B cell (primary cell): ENCODE data around the gene LTB4R. TPM values are rescaled to one million over a fixed set of nuclear protein-coding genes. Genes with fewer than 3 reads are reported as not detected.

Experiments used
- ATAC-seq: fragments of 200-7000 bp; cut with Tn5 transposase; one replicate; pipeline ENCODE4 v1.10.0; 2021; ENCODE audit warnings: low read depth, mild to moderate bottlenecking, moderate number of reproducible peaks, moderate library complexity
- CTCF ChIA-PET: fragments of 350-600 bp; sonication (Branson Sonifier 250); formaldehyde crosslinking; loops from one replicate; lab custom pipeline; 2021; ENCODE audit warnings: antibody characterized with exemption, inconsistent platforms; lab: Charles Lee
- POLR2A ChIA-PET: fragments of 350-600 bp; sonication (Branson Sonifier 250); formaldehyde crosslinking; loops from one replicate; lab custom pipeline; 2021; ENCODE audit warnings: antibody characterized with exemption; lab: Charles Lee
- DNase-seq: peaks from one replicate; pipeline ENCODE4 v3.0.0; 2013
- H2AFZ ChIP-seq: 2 replicates; pipeline ENCODE4 v1.6.1; 2012; ENCODE audit warnings: mild to moderate bottlenecking, low read depth, low read length; ENCODE audit not compliant: insufficient read depth, poor library complexity, severe bottlenecking
- H3K27ac ChIP-seq, 2 donors: 1 replicate in 1 of 2; 2 replicates in 1 of 2; pipeline ENCODE4 v1.5.1; 2012 to 2013; ENCODE audit warnings: low read length in 2 of 2, mild to moderate bottlenecking in 2 of 2, moderate library complexity in 1 of 2
- H3K27me3 ChIP-seq, 4 experiments: fragments of 200-600 bp in 1 of 4; sonication (generic) in 1 of 4; replicated peaks in 1 of 4; 1 replicate in 2 of 4; 2 replicates in 2 of 4; pipeline versions ENCODE4 v1.6.1 to v1.7.0; 2013 to 2016; ENCODE audit warnings: low read length in 3 of 4, mild to moderate bottlenecking in 2 of 4, mixed read lengths in 1 of 4, moderate library complexity in 1 of 4; ENCODE audit not compliant: insufficient read depth in 4 of 4, control insufficient read depth in 3 of 4; ENCODE audit errors: control extremely low read depth in 1 of 4
- H3K36me3 ChIP-seq, 2 experiments: replicated peaks in 1 of 2; 1 replicate in 1 of 2; 2 replicates in 1 of 2; pipeline versions ENCODE4 v1.6.1 to v1.7.1; 2013; ENCODE audit warnings: low read length in 1 of 2; ENCODE audit not compliant: insufficient read depth in 2 of 2, control insufficient read depth in 1 of 2; ENCODE audit errors: control extremely low read depth in 1 of 2, extremely low read depth in 1 of 2
- H3K4me1 ChIP-seq, 2 donors: fragments of 200-600 bp in 1 of 2; sonication (generic) in 1 of 2; 1 replicate in 1 of 2; 2 replicates in 1 of 2; pipeline versions ENCODE4 v1.5.1 to v1.6.1; 2013 to 2017; ENCODE audit warnings: low read length in 2 of 2; ENCODE audit not compliant: control insufficient read depth in 2 of 2, insufficient read depth in 2 of 2
- H3K4me2 ChIP-seq: replicated peaks from 2 replicates; pipeline ENCODE3; 2012; ENCODE audit warnings: mild to moderate bottlenecking, low read depth, low read length; ENCODE audit not compliant: poor library complexity, severe bottlenecking
- H3K4me3 ChIP-seq, 5 experiments: fragments of 200-600 bp in 1 of 5; sonication (generic) in 1 of 5; 1 replicate in 3 of 5; 2 replicates in 2 of 5; pipeline versions ENCODE4 v1.5.1 to v1.7.0; 2011 to 2016; ENCODE audit warnings: low read length in 4 of 5, mild to moderate bottlenecking in 4 of 5, low read depth in 2 of 5, control low read depth in 1 of 5, moderate library complexity in 1 of 5; ENCODE audit not compliant: insufficient read depth in 1 of 5; ENCODE audit errors: control extremely low read depth in 1 of 5, extremely low read depth in 1 of 5
- H3K79me2 ChIP-seq: fragments of 200-600 bp; sonication (generic); one replicate; pipeline ENCODE4 v1.6.0; 2016; ENCODE audit warnings: low read length; ENCODE audit not compliant: control insufficient read depth, insufficient read depth
- H3K9ac ChIP-seq: fragments of 200-600 bp; sonication (generic); 2 replicates; pipeline ENCODE4 v1.6.1; 2017; ENCODE audit warnings: mild to moderate bottlenecking, low read length, moderate library complexity
- H3K9me3 ChIP-seq, 3 donors: one replicate each; pipeline versions ENCODE4 v1.6.1 to v1.7.1; 2013; ENCODE audit warnings: low read length in 2 of 3; ENCODE audit not compliant: control insufficient read depth in 2 of 3, insufficient read depth in 1 of 3; ENCODE audit errors: control extremely low read depth in 1 of 3
- H4K20me1 ChIP-seq: 2 replicates; pipeline ENCODE4 v1.6.0; 2012; ENCODE audit warnings: mild to moderate bottlenecking, low read length; ENCODE audit not compliant: insufficient read depth, control insufficient read depth, poor library complexity, severe bottlenecking
- H3K27ac Mint-ChIP-seq: one replicate; pipeline ENCODE4 v1.8.0; 2021; ENCODE audit warnings: mixed read lengths
- H3K27me3 Mint-ChIP-seq: one replicate; pipeline ENCODE4 v1.8.0; 2021; ENCODE audit warnings: mixed read lengths
- H3K4me1 Mint-ChIP-seq: one replicate; pipeline ENCODE4 v1.8.0; 2021; ENCODE audit warnings: mixed read lengths
- H3K4me3 Mint-ChIP-seq: one replicate; pipeline ENCODE4 v1.8.0; 2021; ENCODE audit warnings: mixed read lengths
- H3K9me3 Mint-ChIP-seq: one replicate; pipeline ENCODE4 v1.8.0; 2022; ENCODE audit warnings: mixed read lengths; ENCODE audit not compliant: insufficient read depth
- EZH2 ChIP-seq: IDR thresholded peaks from 2 replicates; pipeline ENCODE4 v1.6.1; 2012; ENCODE audit warnings: borderline replicate concordance, low read depth, mild to moderate bottlenecking, moderate library complexity, low read length; ENCODE audit not compliant: insufficient read depth, poor library complexity, severe bottlenecking
- WGBS: methylation state at CpG from one replicate; pipeline ENCODE4 v1.1.5; 2013; ENCODE audit warnings: missing lambda C conversion rate; ENCODE audit not compliant: insufficient coverage; 5-methylcytosine and 5-hydroxymethylcytosine counted together
- intact Hi-C: fragments of 100-400 bp; cut with micrococcal nuclease; formaldehyde crosslinking; loops from one replicate; pipeline ENCODE4 v1.10.0; 2022
- polyA plus RNA-seq: library from polyadenylated mRNA; depleted of rRNA; stranded (reverse); fragments of >200 nt; gene quantifications from 2 replicates; pipeline ENCODE4 v1.2.3, GENCODE V29; 2012
- total RNA-seq, 2 donors: library from RNA; stranded (reverse); fragments of 120-200 nt in 1 of 2; gene quantifications; 1 replicate in 1 of 2; 2 replicates in 1 of 2; pipeline versions ENCODE4 v1.2.3 to v1.2.4, GENCODE V29; 2013 to 2022
- TF ChIP-seq, protein P1 (sequence below): fragments of 200-600 bp; IDR thresholded peaks from one replicate; pipeline ENCODE4 v1.8.0; 2022; ENCODE audit warnings: antibody characterized with exemption, mild to moderate bottlenecking

Gene LTB4R
- total and polyA plus RNA-seq, 2 donors (not counting 1 experiment from before 2014, with no cell fraction given): 8.8 to 19.1 TPM

DNA sequence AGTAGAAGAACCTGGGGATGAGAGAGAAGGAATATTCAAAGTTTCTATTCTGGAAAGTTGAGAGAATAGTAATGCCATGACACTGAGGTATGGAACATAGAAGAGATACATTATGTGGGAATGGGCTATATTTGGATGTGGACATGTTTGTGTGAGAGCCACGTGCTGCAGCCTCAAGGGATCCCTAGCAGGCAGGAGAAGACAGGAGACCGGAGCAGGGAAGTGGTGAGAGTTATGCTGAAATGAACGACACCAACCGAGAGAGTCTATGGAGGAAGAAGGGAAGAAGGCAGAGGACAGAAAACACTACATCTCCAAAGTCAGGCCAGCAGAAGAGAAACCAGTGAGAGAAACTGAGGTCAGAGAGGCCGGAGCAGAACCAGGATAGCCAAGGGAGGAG is 38.4 kb downstream of the LTB4R start:
- H3K36me3 ChIP-seq: no peaks in the 10 kb centered on the region
- POLR2A ChIA-PET: no interaction called here
- CTCF ChIA-PET: interaction anchor here (0.6 to 1.2 kb wide), 2 partner anchors 10 to 16 kb away, joined by 3 to 4 read pairs; partner anchors contain the start of gene RIPK3
- peaks cover 60% of the 10 kb centered on the region for H3K27me3 Mint-ChIP-seq
- H3K27me3 ChIP-seq: peaks cover 0 to 37% (median 13%) of the 10 kb centered on the region in 4 experiments
- no peak overlapping the region for H3K9ac ChIP-seq
- intact Hi-C loops: no loop called here
- H3K9me3 ChIP-seq: no peaks in the 10 kb centered on the region
- no peak overlapping the region for H2AFZ ChIP-seq
- no peak overlapping the region for H3K4me3 ChIP-seq
- H3K27ac ChIP-seq: no peak overlapping the region
- no peak overlapping the region for H3K27ac Mint-ChIP-seq
- H3K4me3 Mint-ChIP-seq: no peak overlapping the region
- 88% methylated on average over 2 of the region's 5 CpGs for WGBS
- ATAC-seq: no peak
- no peaks in the 10 kb centered on the region for H3K79me2 ChIP-seq
- no peaks in the 10 kb centered on the region for H3K4me1 ChIP-seq
- H4K20me1 ChIP-seq: no peaks in the 10 kb centered on the region
- DNase-seq: no peak
- TF ChIP-seq, protein P1, sequence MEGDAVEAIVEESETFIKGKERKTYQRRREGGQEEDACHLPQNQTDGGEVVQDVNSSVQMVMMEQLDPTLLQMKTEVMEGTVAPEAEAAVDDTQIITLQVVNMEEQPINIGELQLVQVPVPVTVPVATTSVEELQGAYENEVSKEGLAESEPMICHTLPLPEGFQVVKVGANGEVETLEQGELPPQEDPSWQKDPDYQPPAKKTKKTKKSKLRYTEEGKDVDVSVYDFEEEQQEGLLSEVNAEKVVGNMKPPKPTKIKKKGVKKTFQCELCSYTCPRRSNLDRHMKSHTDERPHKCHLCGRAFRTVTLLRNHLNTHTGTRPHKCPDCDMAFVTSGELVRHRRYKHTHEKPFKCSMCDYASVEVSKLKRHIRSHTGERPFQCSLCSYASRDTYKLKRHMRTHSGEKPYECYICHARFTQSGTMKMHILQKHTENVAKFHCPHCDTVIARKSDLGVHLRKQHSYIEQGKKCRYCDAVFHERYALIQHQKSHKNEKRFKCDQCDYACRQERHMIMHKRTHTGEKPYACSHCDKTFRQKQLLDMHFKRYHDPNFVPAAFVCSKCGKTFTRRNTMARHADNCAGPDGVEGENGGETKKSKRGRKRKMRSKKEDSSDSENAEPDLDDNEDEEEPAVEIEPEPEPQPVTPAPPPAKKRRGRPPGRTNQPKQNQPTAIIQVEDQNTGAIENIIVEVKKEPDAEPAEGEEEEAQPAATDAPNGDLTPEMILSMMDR: no peak
- no peak for TF ChIP-seq EZH2
- H3K4me1 Mint-ChIP-seq: no peaks in the 10 kb centered on the region
- H3K9me3 Mint-ChIP-seq: no peaks in the 10 kb centered on the region
- no peak overlapping the region for H3K4me2 ChIP-seq

DNA sequence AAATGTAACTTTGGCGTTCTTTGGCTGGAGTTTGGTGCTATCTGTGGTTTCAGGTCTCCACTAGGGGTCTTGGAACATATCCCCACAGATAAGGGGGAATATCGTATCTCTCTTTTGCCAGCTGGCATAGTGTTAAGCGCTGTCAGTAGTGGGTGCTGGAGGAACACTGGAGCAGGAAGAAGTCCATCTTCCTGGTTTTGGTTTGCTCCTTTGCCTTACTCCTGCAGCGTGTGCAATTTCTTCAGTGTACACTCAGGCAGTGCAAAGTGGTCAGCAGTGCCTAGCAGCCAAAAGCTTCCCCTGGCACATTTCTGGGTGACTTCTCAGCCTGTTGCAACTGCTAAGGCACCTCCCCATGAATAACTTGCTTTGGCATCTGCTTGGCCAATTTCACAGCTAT is 40.2 kb downstream of the LTB4R start:
- Histone ChIP-seq H4K20me1 (no peaks in the 10 kb centered on the region), H3K27ac (no peak overlapping the region), H2AFZ (no peak overlapping the region), H3K4me3 (no peak overlapping the region), H3K79me2 (no peaks in the 10 kb centered on the region), H3K27me3 (peaks cover 0 to 32% (median 11%) of the 10 kb centered on the region in 4 experiments), H3K4me1 (no peaks in the 10 kb centered on the region), H3K9me3 (no peaks in the 10 kb centered on the region), H3K4me2 (no peak overlapping the region), H3K36me3 (no peaks in the 10 kb centered on the region), H3K9ac (no peak overlapping the region)
- TF ChIP-seq, protein P1: no peak
- no peak for TF ChIP-seq EZH2
- POLR2A ChIA-PET: no interaction called here
- no peaks in the 10 kb centered on the region for H3K9me3 Mint-ChIP-seq
- CTCF ChIA-PET: interaction anchor here (0.6 to 0.8 kb wide), 4 partner anchors 63 to 137 kb away, joined by 3 read pairs; no protein-coding TSS in a partner anchor
- H3K27me3 Mint-ChIP-seq: peaks cover 53% of the 10 kb centered on the region
- H3K4me1 Mint-ChIP-seq: no peaks in the 10 kb centered on the region
- 56% methylated on average over 4 of the region's 4 CpGs for WGBS
- no peak for DNase-seq
- H3K27ac Mint-ChIP-seq: no peak overlapping the region
- no peak overlapping the region for H3K4me3 Mint-ChIP-seq
- ATAC-seq: no peak
- intact Hi-C loops: no loop called here
